ENCODE measurements around the gene WDR37.

WDR37 gene

DNA sequence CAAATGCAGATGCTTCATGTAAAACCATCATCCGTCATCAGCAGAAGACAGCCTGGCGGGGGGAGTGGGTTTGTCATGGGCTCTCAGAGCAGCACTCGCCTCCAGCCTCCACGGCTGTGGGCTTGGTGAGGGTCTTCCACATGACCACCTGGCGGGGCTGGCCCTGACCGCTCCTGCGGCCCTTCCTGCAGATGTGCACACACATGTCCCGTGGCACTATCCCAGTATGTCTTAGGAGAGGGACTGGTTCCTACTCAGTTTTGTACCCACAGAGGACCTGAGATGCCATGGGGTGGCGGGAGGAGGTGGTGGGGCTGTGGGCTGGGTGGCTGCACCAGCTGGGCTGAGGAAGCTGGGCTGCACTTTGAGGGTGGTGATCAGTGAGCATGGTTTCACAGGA, 35.2 kb upstream of the WDR37 start:
- Histone ChIP-seq H3K27ac (ENCODE audit: low read depth, low read length, poor library complexity, severe bottlenecking) (no peak overlapping the region), H3K36me3 (ENCODE audit: insufficient read depth, low read length) (peaks cover 42% of the 10 kb centered on the region), H3K27me3 (ENCODE audit: insufficient read depth, low read length) (no peaks in the 10 kb centered on the region), H3K4me1 (ENCODE audit: insufficient read depth, low read length, severe bottlenecking) (no peaks in the 10 kb centered on the region), H3K9me2 (ENCODE audit: low read depth, low read length) (no peaks in the 10 kb centered on the region), H2AFZ (ENCODE audit: low read length) (no peak overlapping the region), H3K9me3 (ENCODE audit: low read length) (no peaks in the 10 kb centered on the region), H4K20me1 (ENCODE audit: insufficient read depth, low read length) (no peaks in the 10 kb centered on the region), H3K79me2 (ENCODE audit: insufficient read depth, low read length) (no peaks in the 10 kb centered on the region), H3K4me2 (ENCODE audit: low read length) (no peak overlapping the region), H3K4me3 (ENCODE audit: low read depth, low read length, poor library complexity, severe bottlenecking) (no peak overlapping the region), H3F3A (ENCODE audit: insufficient read depth, low read length) (no peaks in the 10 kb centered on the region), H3K9ac (ENCODE audit: low read length) (no peak overlapping the region)
- TF ChIP-seq EZH2 (IDR thresholded peaks at IDR 0.05; ENCODE audit: borderline replicate concordance, low read length) = no peak
- TF ChIP-seq, protein P1, sequence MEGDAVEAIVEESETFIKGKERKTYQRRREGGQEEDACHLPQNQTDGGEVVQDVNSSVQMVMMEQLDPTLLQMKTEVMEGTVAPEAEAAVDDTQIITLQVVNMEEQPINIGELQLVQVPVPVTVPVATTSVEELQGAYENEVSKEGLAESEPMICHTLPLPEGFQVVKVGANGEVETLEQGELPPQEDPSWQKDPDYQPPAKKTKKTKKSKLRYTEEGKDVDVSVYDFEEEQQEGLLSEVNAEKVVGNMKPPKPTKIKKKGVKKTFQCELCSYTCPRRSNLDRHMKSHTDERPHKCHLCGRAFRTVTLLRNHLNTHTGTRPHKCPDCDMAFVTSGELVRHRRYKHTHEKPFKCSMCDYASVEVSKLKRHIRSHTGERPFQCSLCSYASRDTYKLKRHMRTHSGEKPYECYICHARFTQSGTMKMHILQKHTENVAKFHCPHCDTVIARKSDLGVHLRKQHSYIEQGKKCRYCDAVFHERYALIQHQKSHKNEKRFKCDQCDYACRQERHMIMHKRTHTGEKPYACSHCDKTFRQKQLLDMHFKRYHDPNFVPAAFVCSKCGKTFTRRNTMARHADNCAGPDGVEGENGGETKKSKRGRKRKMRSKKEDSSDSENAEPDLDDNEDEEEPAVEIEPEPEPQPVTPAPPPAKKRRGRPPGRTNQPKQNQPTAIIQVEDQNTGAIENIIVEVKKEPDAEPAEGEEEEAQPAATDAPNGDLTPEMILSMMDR (IDR thresholded peaks at IDR 0.05; ENCODE audit: low read length) = no peak

DNA sequence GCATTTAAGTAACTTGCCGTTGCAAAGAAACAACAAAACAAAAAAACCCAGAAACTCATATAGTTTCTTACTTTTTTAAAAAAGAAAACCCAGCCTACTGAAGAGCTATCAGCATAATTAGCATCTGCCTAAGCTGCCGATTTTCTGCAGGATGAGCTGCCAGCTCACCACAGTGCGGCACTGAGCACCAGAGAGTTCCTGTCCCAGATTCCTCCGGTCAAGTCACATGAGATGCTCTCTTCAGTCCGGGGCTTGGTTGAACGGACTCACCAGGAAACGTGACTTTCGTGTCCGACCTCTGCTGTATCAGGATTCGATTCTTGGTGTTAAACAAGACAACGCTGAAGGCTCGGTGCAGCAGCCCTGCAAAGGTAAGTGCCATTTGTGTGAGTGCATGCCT, 33.8 kb upstream of the WDR37 start:
- no peak for TF ChIP-seq EZH2 (IDR thresholded peaks at IDR 0.05; ENCODE audit: borderline replicate concordance, low read length)
- TF ChIP-seq, protein P1 (IDR thresholded peaks at IDR 0.05; ENCODE audit: low read length) = no peak
- no peak overlapping the region for H2AFZ ChIP-seq (ENCODE audit: low read length)
- H3K36me3 ChIP-seq (ENCODE audit: insufficient read depth, low read length) = peaks cover 29% of the 10 kb centered on the region
- H3K4me1 ChIP-seq (ENCODE audit: insufficient read depth, low read length, severe bottlenecking) = no peaks in the 10 kb centered on the region
- H4K20me1 ChIP-seq (ENCODE audit: insufficient read depth, low read length) = no peaks in the 10 kb centered on the region
- no peaks in the 10 kb centered on the region for H3F3A ChIP-seq (ENCODE audit: insufficient read depth, low read length)
- H3K4me3 ChIP-seq (ENCODE audit: low read depth, low read length, poor library complexity, severe bottlenecking) = no peak overlapping the region
- H3K9ac ChIP-seq (ENCODE audit: low read length) = no peak overlapping the region
- H3K9me2 ChIP-seq (ENCODE audit: low read depth, low read length) = no peaks in the 10 kb centered on the region
- no peak overlapping the region for H3K4me2 ChIP-seq (ENCODE audit: low read length)
- no peaks in the 10 kb centered on the region for H3K27me3 ChIP-seq (ENCODE audit: insufficient read depth, low read length)
- no peak overlapping the region for H3K27ac ChIP-seq (ENCODE audit: low read depth, low read length, poor library complexity, severe bottlenecking)
- H3K79me2 ChIP-seq (ENCODE audit: insufficient read depth, low read length) = no peaks in the 10 kb centered on the region
- H3K9me3 ChIP-seq (ENCODE audit: low read length) = no peaks in the 10 kb centered on the region

DNA sequence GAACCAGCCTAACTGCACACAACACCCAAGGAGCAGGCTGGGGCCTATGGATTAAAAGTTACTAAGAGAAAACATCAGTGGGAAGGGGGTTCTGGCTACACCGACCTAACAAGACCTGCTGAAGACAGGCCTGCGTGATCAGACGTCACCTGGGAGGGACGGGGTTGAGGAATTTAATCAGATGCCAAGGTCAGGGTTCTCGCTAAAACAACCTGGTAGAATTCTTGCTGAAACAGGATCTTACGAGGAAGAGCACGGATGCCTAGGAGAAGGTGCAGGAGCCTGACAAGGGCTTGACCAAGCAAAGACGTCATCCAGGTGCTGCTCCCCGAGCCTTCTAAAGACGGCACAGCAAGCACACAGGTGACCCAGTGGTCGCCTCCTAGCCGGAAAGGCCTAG, 32.1 kb upstream of the WDR37 start:
- Histone ChIP-seq H3K79me2 (ENCODE audit: insufficient read depth, low read length) (no peaks in the 10 kb centered on the region), H3K4me3 (ENCODE audit: low read depth, low read length, poor library complexity, severe bottlenecking) (no peak overlapping the region), H3K4me1 (ENCODE audit: insufficient read depth, low read length, severe bottlenecking) (no peaks in the 10 kb centered on the region), H3F3A (ENCODE audit: insufficient read depth, low read length) (no peaks in the 10 kb centered on the region), H3K9me3 (ENCODE audit: low read length) (no peaks in the 10 kb centered on the region), H3K9ac (ENCODE audit: low read length) (no peak overlapping the region), H3K27ac (ENCODE audit: low read depth, low read length, poor library complexity, severe bottlenecking) (no peak overlapping the region), H4K20me1 (ENCODE audit: insufficient read depth, low read length) (no peaks in the 10 kb centered on the region), H3K4me2 (ENCODE audit: low read length) (no peak overlapping the region), H3K36me3 (ENCODE audit: insufficient read depth, low read length) (peaks cover 18% of the 10 kb centered on the region), H3K27me3 (ENCODE audit: insufficient read depth, low read length) (no peaks in the 10 kb centered on the region), H2AFZ (ENCODE audit: low read length) (no peak overlapping the region), H3K9me2 (ENCODE audit: low read depth, low read length) (no peaks in the 10 kb centered on the region)
- TF ChIP-seq, protein P1 (IDR thresholded peaks at IDR 0.05; ENCODE audit: low read length) = no peak
- TF ChIP-seq EZH2 (IDR thresholded peaks at IDR 0.05; ENCODE audit: borderline replicate concordance, low read length) = no peak

Data from OCI-LY1 (cell line).